Measurements from ENCODE around the gene FCN2.

DNA sequence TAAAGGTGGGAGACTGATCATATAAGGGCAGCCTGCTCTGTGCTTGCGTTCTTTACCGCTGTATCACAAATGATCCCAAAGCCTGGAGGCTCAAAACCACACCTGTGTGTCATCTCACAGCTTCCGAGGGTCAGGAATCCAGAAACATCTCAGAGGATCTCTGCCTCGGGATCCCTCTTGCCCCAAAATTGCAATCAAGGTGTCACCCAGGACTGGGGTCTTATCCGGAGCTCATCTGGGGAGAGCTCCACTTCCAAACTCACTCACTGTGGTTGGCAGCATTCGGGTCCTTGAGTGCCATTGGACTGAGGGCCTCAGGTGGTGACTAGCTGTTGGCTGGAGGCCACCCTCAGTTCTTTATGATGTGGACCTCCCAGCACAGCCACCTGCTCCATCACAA, 26.7 kb upstream of the FCN2 start:
- TF ChIP-seq, protein P1, sequence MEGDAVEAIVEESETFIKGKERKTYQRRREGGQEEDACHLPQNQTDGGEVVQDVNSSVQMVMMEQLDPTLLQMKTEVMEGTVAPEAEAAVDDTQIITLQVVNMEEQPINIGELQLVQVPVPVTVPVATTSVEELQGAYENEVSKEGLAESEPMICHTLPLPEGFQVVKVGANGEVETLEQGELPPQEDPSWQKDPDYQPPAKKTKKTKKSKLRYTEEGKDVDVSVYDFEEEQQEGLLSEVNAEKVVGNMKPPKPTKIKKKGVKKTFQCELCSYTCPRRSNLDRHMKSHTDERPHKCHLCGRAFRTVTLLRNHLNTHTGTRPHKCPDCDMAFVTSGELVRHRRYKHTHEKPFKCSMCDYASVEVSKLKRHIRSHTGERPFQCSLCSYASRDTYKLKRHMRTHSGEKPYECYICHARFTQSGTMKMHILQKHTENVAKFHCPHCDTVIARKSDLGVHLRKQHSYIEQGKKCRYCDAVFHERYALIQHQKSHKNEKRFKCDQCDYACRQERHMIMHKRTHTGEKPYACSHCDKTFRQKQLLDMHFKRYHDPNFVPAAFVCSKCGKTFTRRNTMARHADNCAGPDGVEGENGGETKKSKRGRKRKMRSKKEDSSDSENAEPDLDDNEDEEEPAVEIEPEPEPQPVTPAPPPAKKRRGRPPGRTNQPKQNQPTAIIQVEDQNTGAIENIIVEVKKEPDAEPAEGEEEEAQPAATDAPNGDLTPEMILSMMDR (IDR thresholded peaks at IDR 0.05; ENCODE audit: low read length) = no peak
- no peak for TF ChIP-seq EZH2 (optimal IDR thresholded peaks at IDR 0.05; ENCODE audit: low read depth, low read length)
- no peak for TF ChIP-seq EZH2phosphoT487 (IDR thresholded peaks at IDR 0.05; ENCODE audit: low read length)

Data from MM.1S (cell line).